PC-3 (cell line): Measurements from ENCODE around the gene LUC7L. TPM values are rescaled to one million over a fixed set of nuclear protein-coding genes. Genes with fewer than 3 reads are reported as not detected.

Experiments used
- ATAC-seq: fragments of 200-7000 bp; cut with Tn5 transposase; 2 replicates; pipeline ENCODE4 v1.9.1; 2020; ENCODE audit warnings: mild to moderate bottlenecking, moderate library complexity
- BruUV-seq: library from RNA; stranded (reverse); fragments of 400-500 nt; replicated peaks from 2 replicates; lab custom pipeline; 2021; lab: Mats Ljungman, UMichigan
- CTCF ChIA-PET: fragments of 300-600 bp; sonication (Branson Sonifier 250); formaldehyde crosslinking; loops from one replicate; lab custom pipeline; 2022; ENCODE audit warnings: antibody characterized with exemption; lab: Charles Lee
- POLR2A ChIA-PET: fragments of 300-600 bp; sonication (Branson Sonifier 250); formaldehyde crosslinking; loops from one replicate; lab custom pipeline; 2022; ENCODE audit warnings: antibody characterized with exemption; ENCODE audit not compliant: unreplicated experiment; lab: Charles Lee
- DNase-seq: peaks from one replicate; pipeline ENCODE4 v3.0.0-alpha.2; 2015
- H2AFZ ChIP-seq: fragments of 300-600 bp; sonication (generic); 2 replicates; pipeline ENCODE4 v1.6.0; 2016; ENCODE audit warnings: antibody characterized with exemption, low read length
- H3F3A ChIP-seq: fragments of 300-600 bp; sonication (generic); one replicate; pipeline ENCODE4 v1.6.0; 2017; ENCODE audit warnings: antibody characterized with exemption, low read length, control low read depth, mild to moderate bottlenecking; ENCODE audit not compliant: unreplicated experiment
- H3K27ac ChIP-seq: fragments of 300-600 bp; sonication (generic); 2 replicates; pipeline ENCODE4 v1.5.1; 2016; ENCODE audit warnings: mild to moderate bottlenecking, low read length
- H3K27me3 ChIP-seq: fragments of 300-600 bp; sonication (generic); 2 replicates; pipeline ENCODE4 v1.6.1; 2016; ENCODE audit warnings: low read length, mixed read lengths
- H3K36me3 ChIP-seq: fragments of 300-600 bp; sonication (generic); 2 replicates; pipeline ENCODE4 v1.6.1; 2016; ENCODE audit warnings: low read depth, mixed run types, low read length, mixed read lengths
- H3K4me1 ChIP-seq: fragments of 300-600 bp; sonication (generic); 2 replicates; pipeline ENCODE4 v1.5.1; 2016; ENCODE audit warnings: low read length; ENCODE audit not compliant: insufficient read depth
- H3K4me2 ChIP-seq: fragments of 300-600 bp; sonication (generic); 2 replicates; pipeline ENCODE4 v1.6.0; 2016; ENCODE audit warnings: low read length
- H3K4me3 ChIP-seq: fragments of 300-600 bp; sonication (generic); 2 replicates; pipeline ENCODE4 v1.5.1; 2016; ENCODE audit warnings: mild to moderate bottlenecking, low read length, mixed read lengths
- H3K79me2 ChIP-seq: fragments of 300-600 bp; sonication (generic); 2 replicates; pipeline ENCODE4 v1.6.1; 2017; ENCODE audit warnings: low read length, mixed read lengths
- H3K9ac ChIP-seq: fragments of 300-600 bp; sonication (generic); 2 replicates; pipeline ENCODE4 v1.6.0; 2016; ENCODE audit warnings: mild to moderate bottlenecking, low read length
- H3K9me2 ChIP-seq: fragments of 300-600 bp; sonication (generic); replicated peaks from 2 replicates; pipeline ENCODE4 v1.6.1; 2016; ENCODE audit warnings: mixed run types, low read length, mixed read lengths
- H3K9me3 ChIP-seq: fragments of 300-600 bp; sonication (generic); 2 replicates; pipeline ENCODE4 v1.6.1; 2016; ENCODE audit warnings: low read length, mixed read lengths
- H4K20me1 ChIP-seq: fragments of 300-600 bp; sonication (generic); 2 replicates; pipeline ENCODE4 v1.6.1; 2016; ENCODE audit warnings: low read length, mixed read lengths
- CTCF ChIP-seq: fragments of 300-600 bp; sonication (generic); conservative IDR thresholded peaks from 2 replicates; pipeline ENCODE4 v1.5.1; 2017; ENCODE audit warnings: antibody characterized with exemption, low read depth, mild to moderate bottlenecking, low read length
- EZH2 ChIP-seq: fragments of 300-600 bp; sonication (generic); IDR thresholded peaks from one replicate; pipeline ENCODE4 v1.6.1; 2017; ENCODE audit warnings: antibody characterized with exemption, mild to moderate bottlenecking, low read length; ENCODE audit not compliant: unreplicated experiment
- EZH2phosphoT487 ChIP-seq: fragments of 300-600 bp; sonication (generic); IDR thresholded peaks from 2 replicates; pipeline ENCODE4 v1.6.1; 2018; ENCODE audit warnings: mild to moderate bottlenecking, antibody characterized with exemption, low read length, borderline replicate concordance
- intact Hi-C: fragments of 100-400 bp; cut with micrococcal nuclease; formaldehyde crosslinking; loops from 2 replicates; pipeline ENCODE4 v1.9.0; 2023
- total RNA-seq: library from RNA; depleted of rRNA; stranded (reverse); fragments of >200 nt; gene quantifications from 2 replicates; pipeline ENCODE4 v1.2.3, GENCODE V29; 2014

Gene LUC7L
- total RNA-seq, 1 experiment from 2014 or later: 46.0 TPM

- Histone ChIP-seq H3K36me3 (no peaks in the 10 kb centered on the region), H2AFZ (no peak overlapping the region), H3K79me2 (no peaks in the 10 kb centered on the region), H3K9me3 (no peaks in the 10 kb centered on the region), H3K9ac (no peak overlapping the region), H3K9me2 (no peaks in the 10 kb centered on the region), H3K4me2 (no peak overlapping the region), H4K20me1 (no peaks in the 10 kb centered on the region), H3F3A (no peaks in the 10 kb centered on the region), H3K27ac (no peak overlapping the region), H3K27me3 (peaks cover 20% of the 10 kb centered on the region), H3K4me1 (no peaks in the 10 kb centered on the region), H3K4me3 (no peak overlapping the region)
- no peak for DNase-seq
- no peak for TF ChIP-seq EZH2
- no peak for TF ChIP-seq EZH2phosphoT487
- TF ChIP-seq CTCF: no peak
- no peak for ATAC-seq
- no TSS peak for BruUV-seq
- ChIA-PET CTCF (no interaction called here), POLR2A (no interaction called here)
- intact Hi-C loops: no loop called here
Observed at GRCh38 chr16:168424-168823, 60.8 kb downstream of the LUC7L start.

- Histone ChIP-seq H3K9ac (no peak overlapping the region), H3K79me2 (no peaks in the 10 kb centered on the region), H3K9me2 (no peaks in the 10 kb centered on the region), H3K27ac (no peak overlapping the region), H3K4me2 (no peak overlapping the region), H3K4me1 (no peaks in the 10 kb centered on the region), H3K27me3 (peaks cover 20% of the 10 kb centered on the region), H3F3A (no peaks in the 10 kb centered on the region), H2AFZ (no peak overlapping the region), H3K4me3 (no peak overlapping the region), H4K20me1 (no peaks in the 10 kb centered on the region), H3K36me3 (no peaks in the 10 kb centered on the region), H3K9me3 (no peaks in the 10 kb centered on the region)
- ChIA-PET POLR2A (no interaction called here), CTCF (no interaction called here)
- DNase-seq: no peak
- intact Hi-C loops: no loop called here
- TF ChIP-seq EZH2phosphoT487 (no peak), CTCF (no peak), EZH2 (no peak)
- no TSS peak for BruUV-seq
- ATAC-seq: no peak
Observed at GRCh38 chr16:167122-167690, 62.0 kb downstream of the LUC7L start.

- Histone ChIP-seq H2AFZ (no peak overlapping the region), H4K20me1 (no peaks in the 10 kb centered on the region), H3F3A (no peaks in the 10 kb centered on the region), H3K9me3 (no peaks in the 10 kb centered on the region), H3K27ac (no peak overlapping the region), H3K27me3 (peaks cover 20% of the 10 kb centered on the region), H3K4me3 (no peak overlapping the region), H3K4me1 (no peaks in the 10 kb centered on the region), H3K36me3 (no peaks in the 10 kb centered on the region), H3K9me2 (no peaks in the 10 kb centered on the region), H3K4me2 (no peak overlapping the region), H3K79me2 (no peaks in the 10 kb centered on the region), H3K9ac (no peak overlapping the region)
- intact Hi-C loops: no loop called here
- TF ChIP-seq CTCF: no peak
- TF ChIP-seq EZH2: no peak
- no peak for TF ChIP-seq EZH2phosphoT487
- DNase-seq (no peak), ATAC-seq (no peak)
- POLR2A ChIA-PET: no interaction called here
- CTCF ChIA-PET: no interaction called here
- BruUV-seq: no TSS peak
Observed at GRCh38 chr16:166375-167121, 62.7 kb downstream of the LUC7L start.
